ENCODE measurements around the gene HOXA4.

The HOXA4 gene

DNA sequence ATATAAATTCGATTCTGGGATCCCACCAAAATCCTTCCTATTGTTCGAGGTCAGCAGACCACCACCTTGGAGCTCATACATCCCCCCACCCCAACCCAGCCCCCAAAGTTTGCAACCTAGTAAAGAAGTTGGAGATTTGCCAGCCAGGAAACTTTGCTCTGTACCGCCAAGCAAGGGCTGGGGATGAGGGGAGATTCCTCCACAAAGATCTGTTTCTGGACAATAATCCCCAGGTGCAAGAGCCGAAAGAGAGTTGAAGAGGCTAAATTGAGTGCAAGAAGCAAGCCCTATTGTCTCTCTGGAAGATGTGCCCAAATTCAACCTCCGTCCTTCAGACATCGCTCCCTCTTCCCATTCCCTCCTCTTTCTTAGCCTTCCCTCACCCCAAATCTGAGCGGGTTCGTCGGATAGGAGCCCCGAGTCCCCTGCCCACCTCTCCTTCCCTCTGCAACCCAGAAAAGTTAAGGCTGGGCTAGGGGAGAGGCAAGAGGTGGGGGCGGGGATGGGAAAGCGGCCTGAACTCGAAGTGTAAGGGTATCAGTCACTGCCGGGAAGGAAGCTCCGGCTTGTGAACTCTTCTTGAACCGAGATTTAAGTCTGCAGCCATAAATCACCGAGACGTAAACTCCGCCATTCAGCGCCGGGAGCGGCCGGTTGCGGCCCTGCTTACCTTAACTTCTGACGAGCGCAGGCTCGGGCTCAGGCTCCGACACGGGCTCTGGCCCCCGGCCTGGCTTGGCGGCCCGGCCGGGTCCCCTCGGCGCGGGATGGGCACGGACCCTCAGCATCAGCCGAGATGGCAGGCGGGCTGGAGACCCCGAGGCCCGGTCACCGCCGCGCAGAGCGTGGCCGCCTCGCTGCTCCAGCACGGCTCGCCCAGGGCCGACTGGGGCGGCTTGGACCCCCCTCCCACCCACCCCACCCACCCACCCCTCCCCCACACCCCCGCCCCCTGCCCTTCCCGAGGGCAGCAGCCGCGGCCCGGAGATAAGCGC is 17.3 kb downstream of the HOXA4 start:
- TF ChIP-seq, protein P1, sequence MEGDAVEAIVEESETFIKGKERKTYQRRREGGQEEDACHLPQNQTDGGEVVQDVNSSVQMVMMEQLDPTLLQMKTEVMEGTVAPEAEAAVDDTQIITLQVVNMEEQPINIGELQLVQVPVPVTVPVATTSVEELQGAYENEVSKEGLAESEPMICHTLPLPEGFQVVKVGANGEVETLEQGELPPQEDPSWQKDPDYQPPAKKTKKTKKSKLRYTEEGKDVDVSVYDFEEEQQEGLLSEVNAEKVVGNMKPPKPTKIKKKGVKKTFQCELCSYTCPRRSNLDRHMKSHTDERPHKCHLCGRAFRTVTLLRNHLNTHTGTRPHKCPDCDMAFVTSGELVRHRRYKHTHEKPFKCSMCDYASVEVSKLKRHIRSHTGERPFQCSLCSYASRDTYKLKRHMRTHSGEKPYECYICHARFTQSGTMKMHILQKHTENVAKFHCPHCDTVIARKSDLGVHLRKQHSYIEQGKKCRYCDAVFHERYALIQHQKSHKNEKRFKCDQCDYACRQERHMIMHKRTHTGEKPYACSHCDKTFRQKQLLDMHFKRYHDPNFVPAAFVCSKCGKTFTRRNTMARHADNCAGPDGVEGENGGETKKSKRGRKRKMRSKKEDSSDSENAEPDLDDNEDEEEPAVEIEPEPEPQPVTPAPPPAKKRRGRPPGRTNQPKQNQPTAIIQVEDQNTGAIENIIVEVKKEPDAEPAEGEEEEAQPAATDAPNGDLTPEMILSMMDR (IDR thresholded peaks at IDR 0.05; ENCODE audit: extremely low read depth, insufficient read depth, missing control alignments), result no peak
- no peak for DNase-seq (ENCODE audit: low spot score)
- in situ Hi-C loops (cut with MboI; ENCODE audit: low pct_unique_long_range_greater_than_20kb, low sequenced_read_pairs, unreplicated experiment), result no loop called here

DNA sequence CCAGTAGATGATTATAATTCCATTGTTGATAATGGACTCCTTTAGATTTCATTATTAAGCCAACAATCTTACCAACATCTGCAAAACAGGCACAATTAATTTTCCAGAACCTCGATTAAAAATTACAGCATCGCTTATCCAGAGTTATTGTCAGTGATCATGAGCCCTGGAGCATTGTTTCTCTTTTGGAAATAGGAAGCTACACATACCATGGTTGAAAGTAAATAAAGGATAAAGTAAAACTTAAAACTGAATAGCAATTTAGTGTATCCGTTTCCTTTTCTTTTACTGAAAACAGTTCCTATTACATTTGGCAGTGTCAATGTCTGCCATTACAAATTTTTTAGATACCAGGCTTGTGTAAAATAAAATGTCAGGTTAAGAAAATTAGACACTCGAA is 18.2 kb downstream of the HOXA4 start:
- no peak for DNase-seq (ENCODE audit: low spot score)
- TF ChIP-seq, protein P1 (IDR thresholded peaks at IDR 0.05; ENCODE audit: extremely low read depth, insufficient read depth, missing control alignments), result no peak
- in situ Hi-C loops (cut with MboI; ENCODE audit: low pct_unique_long_range_greater_than_20kb, low sequenced_read_pairs, unreplicated experiment), result no loop called here

DNA sequence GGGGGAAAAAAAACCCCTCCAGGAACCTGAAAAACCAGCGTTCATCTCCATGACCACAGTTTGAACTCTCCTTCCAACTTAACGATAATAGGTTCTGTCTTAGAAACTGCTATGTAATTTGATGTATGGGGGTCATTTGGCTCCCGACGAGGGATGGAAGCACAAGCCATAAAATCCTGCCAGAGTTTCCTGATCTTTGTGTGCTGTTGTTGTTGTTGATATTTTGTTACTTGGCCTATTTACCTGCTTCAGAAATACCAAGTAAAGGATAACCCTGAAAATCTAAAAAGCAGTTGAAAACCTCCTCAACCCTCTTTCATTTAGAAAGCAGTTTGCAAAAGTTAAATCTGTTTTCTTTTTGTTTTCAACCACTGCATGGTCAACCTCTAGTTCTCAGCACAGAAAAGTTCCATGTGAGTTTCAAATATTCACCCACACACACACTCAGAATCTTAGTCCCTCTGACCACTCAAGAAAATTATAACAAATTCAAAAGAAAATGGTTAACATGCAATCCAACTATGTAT is 18.7 kb downstream of the HOXA4 start:
- DNase-seq (ENCODE audit: low spot score), result no peak
- TF ChIP-seq, protein P1 (IDR thresholded peaks at IDR 0.05; ENCODE audit: extremely low read depth, insufficient read depth, missing control alignments), result no peak
- in situ Hi-C loops (cut with MboI; ENCODE audit: low pct_unique_long_range_greater_than_20kb, low sequenced_read_pairs, unreplicated experiment), result no loop called here

DNA sequence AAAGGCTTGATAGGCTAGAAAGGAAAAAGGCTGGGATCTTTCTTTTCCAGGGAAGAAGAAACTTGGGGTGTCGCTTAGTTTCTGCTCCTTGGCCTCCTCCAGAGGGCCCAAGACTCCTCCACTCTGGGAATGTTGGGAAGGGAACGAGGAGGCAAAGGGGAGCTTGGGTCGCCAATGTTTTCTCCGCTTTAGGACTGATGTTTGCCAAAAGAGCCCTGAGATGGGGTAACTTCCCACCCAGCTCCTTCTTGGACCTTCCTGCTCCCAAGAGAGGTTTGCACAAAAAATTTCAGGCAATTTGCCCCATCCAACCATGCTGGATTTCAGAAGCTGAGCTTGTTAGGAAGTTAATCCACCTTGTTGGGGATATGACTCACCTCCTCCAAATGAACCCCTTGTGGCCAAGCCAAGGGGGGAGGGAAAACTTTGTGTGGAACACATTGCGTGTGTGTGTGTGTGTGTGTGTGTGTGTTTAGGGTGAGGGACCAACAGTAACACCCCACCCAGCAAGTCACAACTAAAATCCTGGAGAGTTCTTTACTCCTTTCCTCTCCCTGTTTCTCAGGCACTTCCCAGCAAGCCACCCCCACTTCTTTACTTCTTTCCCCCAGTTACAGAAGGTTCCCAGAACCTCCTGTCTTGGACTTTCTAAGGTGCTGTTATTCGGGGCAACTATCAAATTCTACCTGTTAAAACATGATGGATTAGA is 19.4 kb downstream of the HOXA4 start:
- in situ Hi-C loops (cut with MboI; ENCODE audit: low pct_unique_long_range_greater_than_20kb, low sequenced_read_pairs, unreplicated experiment), result no loop called here
- no peak for DNase-seq (ENCODE audit: low spot score)
- TF ChIP-seq, protein P1 (IDR thresholded peaks at IDR 0.05; ENCODE audit: extremely low read depth, insufficient read depth, missing control alignments), result no peak

DNA sequence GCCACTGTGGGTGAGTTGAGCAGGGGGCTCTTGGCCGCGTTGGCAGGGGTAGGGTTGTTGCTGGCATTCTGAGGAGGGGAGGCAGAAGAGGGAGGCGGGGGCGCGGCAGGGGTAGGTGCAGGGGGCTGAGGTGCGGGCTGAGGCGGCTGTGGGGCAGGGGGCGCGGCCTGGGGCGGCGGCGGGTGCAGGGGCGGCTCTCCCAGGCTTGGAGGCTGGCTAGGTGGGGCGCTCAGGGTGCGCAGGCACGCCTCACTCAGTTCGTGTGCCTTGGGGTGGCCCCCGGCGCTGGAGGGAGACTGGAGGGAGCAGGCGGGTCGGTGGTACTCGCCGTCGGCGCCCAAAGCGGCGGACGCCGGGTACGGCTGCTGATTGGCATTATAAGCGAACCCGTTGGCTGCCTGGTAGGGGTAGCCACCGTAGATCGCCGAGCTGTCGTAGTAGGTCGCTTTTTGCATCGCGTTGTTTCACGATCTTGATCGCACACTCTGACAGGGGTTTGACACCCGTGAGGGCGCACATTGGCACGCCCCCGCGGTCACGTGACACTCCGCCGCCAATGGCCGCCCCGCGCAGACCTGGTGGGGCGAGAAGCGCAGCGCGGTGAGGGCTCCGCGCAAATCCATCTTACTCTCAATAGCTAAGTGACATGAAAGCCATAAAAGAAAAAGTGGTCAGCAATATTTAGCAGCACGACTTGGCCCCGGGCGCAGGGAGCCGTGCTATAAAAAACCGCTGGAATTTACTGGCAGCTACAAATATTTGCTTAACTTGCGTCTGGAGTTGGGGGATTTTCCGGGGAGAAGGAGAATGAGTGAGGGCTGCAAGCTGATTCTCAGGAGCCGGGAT is 20.1 kb downstream of the HOXA4 start:
- in situ Hi-C loops (cut with MboI; ENCODE audit: low pct_unique_long_range_greater_than_20kb, low sequenced_read_pairs, unreplicated experiment), result no loop called here
- TF ChIP-seq, protein P1 (IDR thresholded peaks at IDR 0.05; ENCODE audit: extremely low read depth, insufficient read depth, missing control alignments), result no peak
- no peak for DNase-seq (ENCODE audit: low spot score)
